K562 (cell line): Measurements from ENCODE around the gene SPIRE1. TPM values are rescaled to one million over a fixed set of nuclear protein-coding genes. Genes with fewer than 3 reads are reported as not detected.

ENCODE experiments used
- ATAC-seq: fragments of 200-7000 bp; cut with Tn5 transposase; 3 replicates; pipeline ENCODE4 v1.9.1; 2020; ENCODE audit warnings: moderate library complexity
- BruUV-seq: library from RNA; stranded (reverse); fragments of 400-500 nt; replicated peaks from 2 replicates; lab custom pipeline; 2021; lab: Mats Ljungman, UMichigan
- CTCF ChIA-PET: fragments of 300-600 bp; formaldehyde crosslinking; extraction: SDS; loops from one replicate; lab custom pipeline; 2021; ENCODE audit warnings: low intra/inter-chr PET ratio; lab: Yijun Ruan, JAX
- POLR2A ChIA-PET: fragments of 300-600, 350-650 bp; sonication (Branson Sonifier 250); formaldehyde crosslinking; extraction: SDS; loops from one replicate; lab custom pipeline; 2021; ENCODE audit warnings: antibody characterized with exemption, inconsistent platforms; lab: Yijun Ruan, JAX
- DNase-seq, 4 experiments: peaks; one replicate each; pipeline versions ENCODE4 v3.0.0 to v3.0.0-alpha.2; 2011 to 2018; ENCODE audit warnings: low spot score in 3 of 4, mixed read lengths in 3 of 4; ENCODE audit errors: extremely low read depth in 1 of 4
- FAIRE-seq: peaks from 2 replicates; lab custom pipeline; 2011; peaks lifted over from hg19 to GRCh38; lab: Jason Lieb, UNC
- H2AFZ ChIP-seq: 2 replicates; pipeline ENCODE4 v1.6.0; 2011; ENCODE audit warnings: low read depth, low read length, control low read depth, inconsistent platforms
- H3K27ac ChIP-seq: fragments of 200-600 bp; 3 replicates; pipeline ENCODE4 v1.8.0; 2011; ENCODE audit warnings: low read depth, mild to moderate bottlenecking, control low read depth, inconsistent platforms, low read length, moderate library complexity, mixed read lengths; ENCODE audit errors: extremely low read depth
- H3K27me3 ChIP-seq, 2 experiments: fragments of 300-600 bp in 1 of 2; 2 replicates in 1 of 2; 3 replicates in 1 of 2; pipeline versions ENCODE4 v1.6.0 to v1.8.0; 2011; ENCODE audit warnings: inconsistent platforms in 2 of 2, low read length in 2 of 2, mild to moderate bottlenecking in 1 of 2, mixed read lengths in 1 of 2, moderate library complexity in 1 of 2; ENCODE audit not compliant: control insufficient read depth in 2 of 2, insufficient read depth in 2 of 2
- H3K36me3 ChIP-seq: fragments of 300-600 bp; 3 replicates; pipeline ENCODE4 v1.8.0; 2011; ENCODE audit warnings: mild to moderate bottlenecking, low read length, inconsistent platforms; ENCODE audit not compliant: control insufficient read depth, insufficient read depth
- H3K4me1 ChIP-seq, 2 experiments: fragments of 200-600 bp in 1 of 2; replicated peaks in 1 of 2; 2 replicates in 1 of 2; 3 replicates in 1 of 2; pipeline versions ENCODE4 v1.5.1 to v1.8.0; 2011; ENCODE audit warnings: inconsistent platforms in 2 of 2, low read length in 2 of 2, mild to moderate bottlenecking in 1 of 2, mixed read lengths in 1 of 2, moderate library complexity in 1 of 2; ENCODE audit not compliant: control insufficient read depth in 2 of 2, insufficient read depth in 2 of 2
- H3K4me2 ChIP-seq: 2 replicates; pipeline ENCODE4 v1.6.1; 2011; ENCODE audit warnings: low read length, control low read depth, inconsistent platforms, mixed read lengths; ENCODE audit not compliant: insufficient read depth
- H3K4me3 ChIP-seq: fragments of 200-600 bp; sonication (generic), shearing (Covaris generic); 2 replicates; pipeline ENCODE4 v1.5.1; 2016; ENCODE audit warnings: control low read depth, inconsistent platforms
- H3K79me2 ChIP-seq: fragments of 200-600 bp; 3 replicates; pipeline ENCODE4 v1.8.0; 2011; ENCODE audit warnings: low read length, inconsistent platforms; ENCODE audit not compliant: control insufficient read depth, insufficient read depth
- H3K9ac ChIP-seq, 2 experiments: 2 replicates each; pipeline versions ENCODE4 v1.6.0 to v1.6.1; 2011; ENCODE audit warnings: low read depth in 2 of 2, low read length in 2 of 2, control low read depth in 1 of 2, inconsistent platforms in 1 of 2, mild to moderate bottlenecking in 1 of 2, mixed read lengths in 1 of 2; ENCODE audit not compliant: insufficient read depth in 1 of 2
- H3K9me1 ChIP-seq: one replicate; pipeline ENCODE4 v1.6.0; 2011; ENCODE audit warnings: inconsistent platforms, mild to moderate bottlenecking, low read length, moderate library complexity; ENCODE audit not compliant: control insufficient read depth, insufficient read depth
- H3K9me3 ChIP-seq: replicated peaks from 2 replicates; pipeline ENCODE4 v1.5.1; 2011; ENCODE audit warnings: low read depth, low read length, inconsistent platforms; ENCODE audit not compliant: control insufficient read depth, insufficient read depth
- H4K20me1 ChIP-seq: replicated peaks from 2 replicates; pipeline ENCODE4 v1.6.1; 2011; ENCODE audit warnings: low read length, inconsistent platforms, mixed read lengths; ENCODE audit not compliant: control insufficient read depth, insufficient read depth
- BCL6 ChIP-seq: fragments of 250-450 bp; sonication (Bioruptor Pico); IDR thresholded peaks from 2 replicates; pipeline ENCODE4 v1.4.0; 2020
- CCAR2 ChIP-seq: fragments of 200-400 bp; formaldehyde crosslinking; IDR thresholded peaks from 2 replicates; pipeline ENCODE4 v1.6.1; 2017; ENCODE audit warnings: mild to moderate bottlenecking, low read depth, low read length
- DACH1 ChIP-seq: fragments of 450-650 bp; IDR thresholded peaks from 2 replicates; pipeline ENCODE4 v1.6.1; 2018; ENCODE audit not compliant: partially characterized antibody
- GTF2F1 ChIP-seq: IDR thresholded peaks from 2 replicates; pipeline ENCODE4 v1.6.1; 2011; ENCODE audit warnings: low read depth, low read length, improper control_type of control experiment
- NFE2 ChIP-seq: IDR thresholded peaks from 2 replicates; pipeline ENCODE4 v1.6.1; 2014; ENCODE audit warnings: antibody characterized with exemption, low read depth
- PCBP1 ChIP-seq: fragments of 200-400 bp; formaldehyde crosslinking; IDR thresholded peaks from 2 replicates; pipeline ENCODE4 v1.6.1; 2018; ENCODE audit warnings: mild to moderate bottlenecking, low read depth, low read length; ENCODE audit not compliant: poor library complexity, severe bottlenecking
- POLR2A ChIP-seq: fragments of 450-650 bp; conservative IDR thresholded peaks from 2 replicates; pipeline ENCODE4 v1.6.1; 2016
- POU5F1 ChIP-seq: fragments of 150-350 bp; IDR thresholded peaks from 2 replicates; pipeline ENCODE4 v1.6.1; 2014; ENCODE audit warnings: borderline replicate concordance, low read length, low read depth, mild to moderate bottlenecking; ENCODE audit not compliant: partially characterized antibody
- RBFOX2 ChIP-seq: fragments of 200-400 bp; formaldehyde crosslinking; IDR thresholded peaks from 2 replicates; pipeline ENCODE4 v1.6.1; 2017; ENCODE audit warnings: low read depth, mild to moderate bottlenecking, low read length, moderate library complexity
- SP1 ChIP-seq: sonication (generic); formaldehyde crosslinking; IDR thresholded peaks from 2 replicates; pipeline ENCODE4 v1.8.1; 2022; ENCODE audit warnings: mild to moderate bottlenecking, missing genetic modification reagents
- TAF1 ChIP-seq: IDR thresholded peaks from 2 replicates; pipeline ENCODE4 v1.6.1; 2011; ENCODE audit warnings: mild to moderate bottlenecking, low read length, moderate library complexity; ENCODE audit not compliant: insufficient read depth, control insufficient read depth, severe bottlenecking; ENCODE audit errors: extremely low read depth
- YY1 ChIP-seq, 3 experiments: IDR thresholded peaks; 2 replicates each; pipeline ENCODE4 v1.6.1; 2011; ENCODE audit warnings: low read length in 2 of 3, mild to moderate bottlenecking in 2 of 3, moderate library complexity in 2 of 3, borderline replicate concordance in 1 of 3, control low read depth in 1 of 3, low read depth in 1 of 3; ENCODE audit not compliant: insufficient read depth in 3 of 3, insufficient replicate concordance in 2 of 3, control insufficient read depth in 1 of 3, insufficient read length in 1 of 3; ENCODE audit errors: extremely low read depth in 1 of 3
- ZNF232 ChIP-seq: sonication (generic); formaldehyde crosslinking; IDR thresholded peaks from 2 replicates; pipeline ENCODE4 v1.8.0; 2022; ENCODE audit warnings: mild to moderate bottlenecking, missing genetic modification reagents
- ZNF263 ChIP-seq: sonication (generic); formaldehyde crosslinking; IDR thresholded peaks from 2 replicates; pipeline ENCODE4 v1.8.0; 2022; ENCODE audit warnings: mild to moderate bottlenecking, missing genetic modification reagents, borderline replicate concordance
- ZNF668 ChIP-seq: fragments of 250-450 bp; sonication (Bioruptor Pico); IDR thresholded peaks from 2 replicates; pipeline ENCODE4 v1.8.0; 2022; ENCODE audit warnings: mild to moderate bottlenecking, inconsistent platforms
- WGBS: fragments of 100-300 bp; shearing (Covaris generic); methylation state at CpG from one replicate; pipeline ENCODE4 v1.1.6; 2016; ENCODE audit warnings: low coverage, mixed read lengths; ENCODE audit not compliant: insufficient coverage; ENCODE audit errors: missing lambda C conversion rate; 5-methylcytosine and 5-hydroxymethylcytosine counted together
- in situ Hi-C: fragments of 300-500 bp; cut with MboI; formaldehyde crosslinking; loops from 4 replicates; pipeline ENCODE4 v1.15.0; 2018; ENCODE audit warnings: inconsistent platforms, mixed read lengths
- intact Hi-C: fragments of 100-400 bp; cut with micrococcal nuclease; formaldehyde crosslinking; loops from 2 replicates; pipeline ENCODE4 v1.14.2; 2022
- polyA plus RNA-seq, 8 experiments: library from polyadenylated mRNA; depleted of rRNA in 4 of 8; stranded (reverse) in 5 of 8; unstranded in 3 of 8; fragments of >200 nt; fragmentation: Nextera tagmentation in 2 of 8; fragmentation: Illumina TruSeq in 1 of 8; extraction: Ambion mirVana in 2 of 8; extraction: Trizol in 1 of 8; gene quantifications; 2 replicates each; pipeline versions ENCODE4 v1.2.1 to v1.2.3, GENCODE V29; 2011 to 2014; ENCODE audit warnings: inconsistent platforms in 1 of 8, missing spikeins in 1 of 8
- total RNA-seq, 7 experiments: library from RNA; depleted of rRNA in 6 of 7; stranded (reverse); fragments of >200 nt in 6 of 7; fragmentation: Illumina TruSeq in 2 of 7; extraction: Trizol in 2 of 7; gene quantifications; 2 replicates each; pipeline versions ENCODE4 v1.2.1 to v1.2.3, GENCODE V29; 2011 to 2021; ENCODE audit warnings: low replicate concordance in 1 of 7
- TF ChIP-seq, protein P1 (sequence below): sonication (generic); formaldehyde crosslinking; IDR thresholded peaks from 2 replicates; pipeline ENCODE4 v1.8.0; 2022; ENCODE audit warnings: mild to moderate bottlenecking, missing genetic modification reagents

Gene SPIRE1
- total and polyA plus RNA-seq, 9 of the 15 experiments (the other 6 are each of a cell fraction or from before 2014, with no cell fraction given), result 2.9 to 14.0 (median 10.2) TPM

DNA sequence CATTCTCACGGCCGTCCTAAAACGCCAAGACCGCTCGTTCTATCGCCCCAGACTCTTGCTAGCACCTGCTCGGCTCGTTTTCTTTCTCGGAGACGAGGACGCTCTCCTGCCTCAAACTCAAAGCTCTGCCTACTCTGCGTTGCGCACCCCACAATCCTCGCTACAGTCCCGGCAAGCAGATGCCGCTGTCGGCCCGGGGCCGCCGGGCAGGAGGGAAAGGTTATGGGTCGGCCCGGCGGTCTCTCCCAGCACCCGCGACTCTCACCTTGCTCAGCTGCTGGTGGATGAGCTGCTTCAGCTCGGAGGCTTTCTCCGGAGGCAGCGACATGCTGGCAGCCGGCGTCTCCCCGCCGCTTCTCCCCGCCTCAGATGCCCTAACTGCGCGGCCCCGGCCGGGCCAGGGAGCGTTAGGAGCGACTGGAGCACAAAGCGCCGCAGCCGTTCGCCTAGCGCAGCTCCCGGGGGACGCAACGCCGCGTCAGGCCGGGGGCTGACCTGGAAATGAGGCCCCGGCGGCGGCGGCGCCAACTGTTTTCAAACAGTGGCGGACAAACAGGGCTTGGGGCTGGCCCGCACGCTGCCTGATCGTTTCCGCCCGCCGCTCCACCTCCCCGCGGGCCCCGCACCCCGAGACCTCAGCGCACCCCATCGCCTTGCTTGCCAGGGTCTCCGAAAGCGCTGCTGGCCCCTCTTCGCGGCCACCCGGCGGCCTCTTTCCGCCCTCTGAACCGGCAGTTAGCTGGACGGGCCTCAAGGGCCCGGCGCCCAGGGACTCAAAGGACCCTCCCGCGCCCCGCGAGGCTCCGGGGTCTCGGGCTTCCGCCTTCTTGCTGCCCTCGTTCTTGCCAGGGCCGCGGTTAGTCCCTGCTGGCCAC lies 44.6 kb upstream of the SPIRE1 start, which contains the start of the genes CEP76 and PSMG2:
Gene CEP76, minus strand, starts transcription at position 503 of the 875 bp plus-strand sequence. Its CDS starts 175 bp downstream, at position 328.
Gene PSMG2, plus strand, starts transcription at position 822 of the 875 bp plus-strand sequence. CDS start 66 bp downstream, outside the sequence.
- FAIRE-seq, result no peak
- no TSS peak for BruUV-seq
- Histone ChIP-seq H3K27ac (peak within 1 kb of the TSS; percentile 97), H4K20me1 (peaks cover 2% of the 10 kb centered on the region; the same call in 1 of the 2 replicates), H2AFZ (peak within 1 kb of the TSS; percentile 94), H3K36me3 (peaks cover 61% of the 10 kb centered on the region), H3K27me3 (no peaks in the 10 kb centered on the region), H3K4me3 (peak within 1 kb of the TSS; percentile 87), H3K79me2 (peaks cover 74% of the 10 kb centered on the region), H3K9me3 (no peaks in the 10 kb centered on the region), H3K4me1 (peaks cover 14 to 15% of the 10 kb centered on the region in 2 experiments), H3K9ac (peak within 1 kb of the TSS; percentile 98 to 99), H3K4me2 (peak within 1 kb of the TSS; percentile 97), H3K9me1 (no peaks in the 10 kb centered on the region)
- intact Hi-C loops (no loop called here), in situ Hi-C loops (no loop called here)
- ATAC-seq, result peak; percentile 95
- ChIA-PET CTCF (no interaction called here), POLR2A (interaction anchor here (0.6 to 4.0 kb wide), 21 partner anchors 9 to 326 kb away, joined by 3 to 29 read pairs (median 4); partner anchors contain the start of gene CEP192)
- DNase-seq, result peak; percentile 85 to 93 (median 90)
- WGBS, result 1% methylated on average over 61 of the region's 89 CpGs
- TF ChIP-seq, protein P1, sequence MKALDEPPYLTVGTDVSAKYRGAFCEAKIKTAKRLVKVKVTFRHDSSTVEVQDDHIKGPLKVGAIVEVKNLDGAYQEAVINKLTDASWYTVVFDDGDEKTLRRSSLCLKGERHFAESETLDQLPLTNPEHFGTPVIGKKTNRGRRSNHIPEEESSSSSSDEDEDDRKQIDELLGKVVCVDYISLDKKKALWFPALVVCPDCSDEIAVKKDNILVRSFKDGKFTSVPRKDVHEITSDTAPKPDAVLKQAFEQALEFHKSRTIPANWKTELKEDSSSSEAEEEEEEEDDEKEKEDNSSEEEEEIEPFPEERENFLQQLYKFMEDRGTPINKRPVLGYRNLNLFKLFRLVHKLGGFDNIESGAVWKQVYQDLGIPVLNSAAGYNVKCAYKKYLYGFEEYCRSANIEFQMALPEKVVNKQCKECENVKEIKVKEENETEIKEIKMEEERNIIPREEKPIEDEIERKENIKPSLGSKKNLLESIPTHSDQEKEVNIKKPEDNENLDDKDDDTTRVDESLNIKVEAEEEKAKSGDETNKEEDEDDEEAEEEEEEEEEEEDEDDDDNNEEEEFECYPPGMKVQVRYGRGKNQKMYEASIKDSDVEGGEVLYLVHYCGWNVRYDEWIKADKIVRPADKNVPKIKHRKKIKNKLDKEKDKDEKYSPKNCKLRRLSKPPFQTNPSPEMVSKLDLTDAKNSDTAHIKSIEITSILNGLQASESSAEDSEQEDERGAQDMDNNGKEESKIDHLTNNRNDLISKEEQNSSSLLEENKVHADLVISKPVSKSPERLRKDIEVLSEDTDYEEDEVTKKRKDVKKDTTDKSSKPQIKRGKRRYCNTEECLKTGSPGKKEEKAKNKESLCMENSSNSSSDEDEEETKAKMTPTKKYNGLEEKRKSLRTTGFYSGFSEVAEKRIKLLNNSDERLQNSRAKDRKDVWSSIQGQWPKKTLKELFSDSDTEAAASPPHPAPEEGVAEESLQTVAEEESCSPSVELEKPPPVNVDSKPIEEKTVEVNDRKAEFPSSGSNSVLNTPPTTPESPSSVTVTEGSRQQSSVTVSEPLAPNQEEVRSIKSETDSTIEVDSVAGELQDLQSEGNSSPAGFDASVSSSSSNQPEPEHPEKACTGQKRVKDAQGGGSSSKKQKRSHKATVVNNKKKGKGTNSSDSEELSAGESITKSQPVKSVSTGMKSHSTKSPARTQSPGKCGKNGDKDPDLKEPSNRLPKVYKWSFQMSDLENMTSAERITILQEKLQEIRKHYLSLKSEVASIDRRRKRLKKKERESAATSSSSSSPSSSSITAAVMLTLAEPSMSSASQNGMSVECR, result peak; percentile 86
- TF ChIP-seq POLR2A, result peak; percentile 94
- TF ChIP-seq SP1 (CRISPR knock-in tag), result peak; percentile 41; the same call in 1 of the 2 replicates
- TF ChIP-seq GTF2F1, result peak; percentile 50; the same call in 1 of the 2 replicates
- peak; percentile 68 for TF ChIP-seq PCBP1
- 0 out of 2 replicates have a peak, but pooled peaks have one; percentile 7 for TF ChIP-seq ZNF263
- no peak for TF ChIP-seq ZNF668 (CRISPR knock-in tag)
- peak; percentile 6 for TF ChIP-seq POU5F1
- TF ChIP-seq YY1 (IDR thresholded peaks at IDR 0.05; ENCODE audit: borderline replicate concordance in 1 of 3, control insufficient read depth in 1 of 3, extremely low read depth in 1 of 3, insufficient read depth in 3 of 3, insufficient read length in 1 of 3, insufficient replicate concordance in 2 of 3, low read depth in 1 of 3, low read length in 2 of 3), result peak in 2 of 3 experiments; percentile 55 to 56
- TF ChIP-seq RBFOX2, result peak; percentile 99
- TF ChIP-seq ZNF232 (CRISPR knock-in tag), result peak; percentile 20; the same call in 1 of the 2 replicates
- TF ChIP-seq DACH1, result peak; percentile 98
- TF ChIP-seq BCL6 (CRISPR knock-in tag), result no peak
- TF ChIP-seq TAF1, result peak; percentile 89
- TF ChIP-seq CCAR2, result no peak
- TF ChIP-seq NFE2, result peak; percentile 97
